Esophagus muscularis mucosa (tissue), 4 donors: Measurements from ENCODE around the gene TAAR5. TPM values are rescaled to one million over a fixed set of nuclear protein-coding genes. Genes with fewer than 3 reads are reported as not detected.

Source experiments
- DNase-seq: peaks from one replicate; pipeline ENCODE4 v3.0.0-alpha.2; 2017; ENCODE audit errors: extremely low spot score
- H3K27ac ChIP-seq, 4 donors: fragments of 200-600 bp; sonication (generic); replicated peaks in 1 of 4; 1 replicate in 3 of 4; 2 replicates in 1 of 4; pipeline ENCODE4 v1.5.1; 2016 to 2019; ENCODE audit warnings: mild to moderate bottlenecking in 1 of 4
- H3K27me3 ChIP-seq, 4 donors: fragments of 200-600 bp; sonication (generic); one replicate each; pipeline versions ENCODE4 v1.5.1 to v1.6.0; 2016 to 2019
- H3K36me3 ChIP-seq, 4 donors: fragments of 200-600 bp; sonication (generic); one replicate each; pipeline ENCODE4 v1.5.1; 2016 to 2019
- H3K4me1 ChIP-seq, 4 donors: fragments of 200-600 bp; sonication (generic); one replicate each; pipeline ENCODE4 v1.5.1; 2016 to 2019
- H3K4me3 ChIP-seq, 4 donors: fragments of 200-600 bp; sonication (generic); 1 replicate in 2 of 4; 2 replicates in 2 of 4; pipeline ENCODE4 v1.5.1; 2016 to 2019; ENCODE audit warnings: mild to moderate bottlenecking in 4 of 4, moderate library complexity in 1 of 4
- H3K9me3 ChIP-seq, 4 donors: fragments of 200-600 bp; sonication (generic); 1 replicate in 3 of 4; 2 replicates in 1 of 4; pipeline ENCODE4 v1.5.1; 2016 to 2019
- EP300 ChIP-seq: sonication (generic); formaldehyde crosslinking; IDR thresholded peaks from one replicate; pipeline ENCODE4 v1.6.1; 2017; ENCODE audit warnings: antibody characterized with exemption
- POLR2A ChIP-seq: fragments of 450-650 bp; IDR thresholded peaks from one replicate; pipeline ENCODE4 v1.6.1; 2017; ENCODE audit warnings: antibody characterized with exemption, moderate library complexity, mild to moderate bottlenecking, low read depth
- POLR2AphosphoS5 ChIP-seq, 2 donors: sonication (generic); formaldehyde crosslinking; IDR thresholded peaks; one replicate each; pipeline ENCODE4 v1.6.1; 2017; ENCODE audit warnings: antibody characterized with exemption in 2 of 2
- WGBS: methylation state at CpG from one replicate; pipeline ENCODE4 v1.1.5; 2018; 5-methylcytosine and 5-hydroxymethylcytosine counted together
- intact Hi-C: fragments of 100-400 bp; cut with DNase I; formaldehyde crosslinking; loops from one replicate; pipeline ENCODE4 v1.15.1; 2023
- total RNA-seq, 4 donors: library from RNA; depleted of rRNA; stranded (reverse); fragments of >200 nt; gene quantifications; one replicate each; pipeline versions ENCODE4 v1.1.0 to v1.2.1, GENCODE V29; 2016
- TF ChIP-seq, protein P1 (sequence below), 3 experiments: fragments of 200-600 bp in 2 of 3; fragments of 450-650 bp in 1 of 3; sonication (generic) in 2 of 3; IDR thresholded peaks; one replicate each; pipeline ENCODE4 v1.5.1; 2017 to 2019; ENCODE audit warnings: antibody characterized with exemption in 3 of 3, mild to moderate bottlenecking in 2 of 3, moderate library complexity in 1 of 3

TAAR5 gene
- total RNA-seq, 4 donors from 2014 or later = not detected

DNA sequence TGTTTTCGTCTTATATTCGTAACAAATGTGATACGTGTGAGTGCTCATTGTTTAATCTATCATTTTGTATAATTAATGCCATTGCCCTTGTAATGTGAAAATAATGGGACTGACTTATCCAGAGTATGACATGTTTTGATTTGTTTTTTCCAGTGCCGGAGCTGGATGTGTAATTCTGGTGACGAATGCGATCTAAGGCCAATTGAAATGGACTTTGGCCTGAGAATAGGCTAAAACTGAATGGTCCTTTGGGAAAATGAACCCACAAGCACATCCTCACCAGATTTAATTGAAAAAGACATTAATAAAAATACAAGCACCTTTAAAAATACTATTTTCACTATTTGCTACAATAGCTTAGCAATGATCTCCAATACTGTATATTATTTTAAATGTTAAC lies 6.7 kb upstream of the TAAR5 start:
- Histone ChIP-seq H3K36me3 (no peaks in the 10 kb centered on the region), H3K4me3 (no peak overlapping the region), H3K4me1 (no peaks in the 10 kb centered on the region), H3K27ac (no peak overlapping the region), H3K9me3 (no peaks in the 10 kb centered on the region), H3K27me3 (peaks cover 0 to 7% (median 0%) of the 10 kb centered on the region in 4 donors)
- intact Hi-C loops = no loop called here
- 59% methylated on average over 6 of the region's 6 CpGs for WGBS
- no peak for DNase-seq
- TF ChIP-seq POLR2A = no peak
- TF ChIP-seq, protein P1, sequence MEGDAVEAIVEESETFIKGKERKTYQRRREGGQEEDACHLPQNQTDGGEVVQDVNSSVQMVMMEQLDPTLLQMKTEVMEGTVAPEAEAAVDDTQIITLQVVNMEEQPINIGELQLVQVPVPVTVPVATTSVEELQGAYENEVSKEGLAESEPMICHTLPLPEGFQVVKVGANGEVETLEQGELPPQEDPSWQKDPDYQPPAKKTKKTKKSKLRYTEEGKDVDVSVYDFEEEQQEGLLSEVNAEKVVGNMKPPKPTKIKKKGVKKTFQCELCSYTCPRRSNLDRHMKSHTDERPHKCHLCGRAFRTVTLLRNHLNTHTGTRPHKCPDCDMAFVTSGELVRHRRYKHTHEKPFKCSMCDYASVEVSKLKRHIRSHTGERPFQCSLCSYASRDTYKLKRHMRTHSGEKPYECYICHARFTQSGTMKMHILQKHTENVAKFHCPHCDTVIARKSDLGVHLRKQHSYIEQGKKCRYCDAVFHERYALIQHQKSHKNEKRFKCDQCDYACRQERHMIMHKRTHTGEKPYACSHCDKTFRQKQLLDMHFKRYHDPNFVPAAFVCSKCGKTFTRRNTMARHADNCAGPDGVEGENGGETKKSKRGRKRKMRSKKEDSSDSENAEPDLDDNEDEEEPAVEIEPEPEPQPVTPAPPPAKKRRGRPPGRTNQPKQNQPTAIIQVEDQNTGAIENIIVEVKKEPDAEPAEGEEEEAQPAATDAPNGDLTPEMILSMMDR (IDR thresholded peaks at IDR 0.05) = no peak
- TF ChIP-seq EP300 = no peak
- TF ChIP-seq POLR2AphosphoS5 (IDR thresholded peaks at IDR 0.05) = no peak

DNA sequence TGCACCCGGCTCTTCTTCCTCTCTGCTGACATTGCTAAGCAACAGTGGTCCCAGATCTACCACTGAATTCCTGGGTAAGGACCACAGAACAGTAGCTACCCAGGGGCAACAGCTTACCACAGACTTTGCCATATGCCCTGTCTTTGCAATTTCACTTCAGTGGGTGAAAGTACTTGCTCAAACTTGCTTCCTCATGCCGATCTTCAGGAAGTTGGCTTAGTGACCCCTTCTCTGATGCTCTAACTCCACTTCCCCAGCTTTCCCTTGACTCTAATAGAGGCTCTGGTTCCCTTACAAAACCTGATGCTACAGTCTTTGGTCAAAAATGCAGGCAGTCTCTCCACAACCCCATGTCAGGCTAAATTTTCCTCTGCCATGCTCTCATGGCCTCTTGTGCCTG lies 3.3 kb upstream of the TAAR5 start:
- no peak overlapping the region for H3K27ac ChIP-seq
- no peaks in the 10 kb centered on the region for H3K36me3 ChIP-seq
- DNase-seq = no peak
- H3K4me1 ChIP-seq = no peaks in the 10 kb centered on the region
- 74% methylated on average over 2 of the region's 2 CpGs for WGBS
- intact Hi-C loops = no loop called here
- peaks cover 0 to 5% (median 0%) of the 10 kb centered on the region in 4 donors for H3K27me3 ChIP-seq
- no peak overlapping the region for H3K4me3 ChIP-seq
- no peaks in the 10 kb centered on the region for H3K9me3 ChIP-seq
- no peak for TF ChIP-seq POLR2A
- no peak for TF ChIP-seq POLR2AphosphoS5 (IDR thresholded peaks at IDR 0.05)
- TF ChIP-seq, protein P1 (IDR thresholded peaks at IDR 0.05) = no peak
- no peak for TF ChIP-seq EP300

DNA sequence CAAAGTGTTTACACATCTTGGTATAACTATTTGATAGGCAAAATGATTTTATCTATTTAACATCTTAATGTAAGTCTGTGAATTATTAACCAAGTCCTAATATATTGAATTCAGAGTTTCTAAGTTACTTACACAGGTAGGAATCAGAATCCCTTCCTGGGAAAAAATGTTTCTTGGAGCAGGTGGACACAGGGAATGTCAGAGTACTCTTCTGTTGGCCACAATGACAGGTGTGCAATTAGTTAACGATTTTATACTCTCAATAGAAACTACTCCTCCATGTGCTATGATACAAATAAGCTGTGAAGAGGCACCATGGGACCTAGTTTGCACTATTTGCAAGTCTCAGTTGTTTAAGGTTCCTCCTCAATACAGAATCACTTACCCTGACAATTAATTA lies 821 bp upstream of the TAAR5 start:
- intact Hi-C loops = no loop called here
- Histone ChIP-seq H3K4me3 (no peak overlapping the region), H3K36me3 (no peaks in the 10 kb centered on the region), H3K9me3 (no peaks in the 10 kb centered on the region), H3K27ac (no peak overlapping the region), H3K27me3 (peaks cover 0 to 5% (median 0%) of the 10 kb centered on the region in 4 donors), H3K4me1 (no peaks in the 10 kb centered on the region)
- 61% methylated on average over 1 of the region's 1 CpG for WGBS
- no peak for TF ChIP-seq EP300
- TF ChIP-seq POLR2A = no peak
- TF ChIP-seq, protein P1 (IDR thresholded peaks at IDR 0.05) = no peak
- TF ChIP-seq POLR2AphosphoS5 (IDR thresholded peaks at IDR 0.05) = no peak
- no peak for DNase-seq

DNA sequence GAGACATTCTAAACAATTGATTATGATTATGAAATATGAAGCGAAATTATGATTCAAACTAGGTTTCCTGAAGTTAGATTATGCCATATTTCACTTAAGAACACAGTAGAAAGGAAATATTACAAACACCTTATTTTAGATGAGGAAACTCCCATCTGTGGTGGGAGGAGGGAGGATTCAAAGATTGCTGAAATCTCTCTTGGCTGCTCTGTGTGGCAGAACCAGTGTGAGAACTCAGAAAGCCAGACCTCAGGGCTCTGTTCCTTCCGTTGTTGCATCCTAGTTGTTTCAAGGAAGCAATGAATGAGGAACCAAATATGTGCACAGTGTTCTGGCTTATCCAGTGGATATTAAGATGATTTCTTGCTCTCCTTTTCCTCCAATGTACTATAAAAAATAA lies 2.1 kb downstream of the TAAR5 start:
- TF ChIP-seq POLR2AphosphoS5 (IDR thresholded peaks at IDR 0.05) (no peak), POLR2A (no peak), EP300 (no peak)
- TF ChIP-seq, protein P1 (IDR thresholded peaks at IDR 0.05) = no peak
- no peaks in the 10 kb centered on the region for H3K4me1 ChIP-seq
- DNase-seq = no peak
- H3K36me3 ChIP-seq = no peaks in the 10 kb centered on the region
- peaks cover 0 to 5% (median 0%) of the 10 kb centered on the region in 4 donors for H3K27me3 ChIP-seq
- 66% methylated on average over 2 of the region's 2 CpGs for WGBS
- H3K9me3 ChIP-seq = no peaks in the 10 kb centered on the region
- intact Hi-C loops = no loop called here
- H3K27ac ChIP-seq = no peak overlapping the region
- H3K4me3 ChIP-seq = no peak overlapping the region

DNA sequence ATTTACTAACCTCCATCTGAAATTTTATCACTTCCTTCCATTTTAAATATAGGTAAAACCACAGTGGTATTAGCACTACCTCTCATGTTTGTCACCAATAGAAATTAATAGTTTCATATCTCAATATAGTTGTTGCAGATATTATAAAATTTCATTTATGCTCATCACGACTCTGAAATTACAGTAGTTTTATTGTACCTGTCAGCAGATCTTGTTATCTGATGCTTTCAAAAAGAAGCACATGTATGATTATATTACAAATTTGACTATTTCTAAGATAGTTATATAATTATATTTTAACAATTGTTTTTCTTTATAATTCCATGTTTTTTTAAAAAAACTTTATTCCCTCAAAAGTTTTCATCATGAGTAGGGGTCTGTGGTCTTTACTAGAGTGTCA lies 4.8 kb downstream of the TAAR5 start:
- Histone ChIP-seq H3K4me3 (no peak overlapping the region), H3K27ac (no peak overlapping the region), H3K4me1 (no peaks in the 10 kb centered on the region), H3K36me3 (no peaks in the 10 kb centered on the region), H3K9me3 (no peaks in the 10 kb centered on the region), H3K27me3 (peaks cover 0 to 5% (median 0%) of the 10 kb centered on the region in 4 donors)
- TF ChIP-seq POLR2AphosphoS5 (IDR thresholded peaks at IDR 0.05) (no peak), EP300 (no peak)
- TF ChIP-seq, protein P1 (IDR thresholded peaks at IDR 0.05) = no peak
- no peak for DNase-seq
- intact Hi-C loops = no loop called here
- WGBS = 82% methylated on average over 1 of the region's 1 CpG
